Chondrocyte (in vitro differentiated cells): ENCODE data around the gene FSD2. TPM values are rescaled to one million over a fixed set of nuclear protein-coding genes. Genes with fewer than 3 reads are reported as not detected.

Source experiments
- DNase-seq: peaks from one replicate; pipeline ENCODE4 v3.0.0; 2021; ENCODE audit warnings: mixed read lengths, low spot score
- H3K27ac Mint-ChIP-seq: one replicate; pipeline ENCODE4 v1.8.0; 2021; ENCODE audit warnings: mild to moderate bottlenecking, moderate library complexity, mixed read lengths; ENCODE audit not compliant: unreplicated experiment
- H3K27me3 Mint-ChIP-seq: 2 replicates; pipeline ENCODE4 v1.8.0; 2021; ENCODE audit warnings: low read depth, mixed read lengths
- H3K36me3 Mint-ChIP-seq: 2 replicates; pipeline ENCODE4 v1.8.0; 2021; ENCODE audit warnings: low read depth, mixed read lengths
- H3K4me1 Mint-ChIP-seq: 2 replicates; pipeline ENCODE4 v1.8.0; 2021; ENCODE audit warnings: low read depth, mild to moderate bottlenecking, mixed read lengths
- H3K4me3 Mint-ChIP-seq: one replicate; pipeline ENCODE4 v1.8.0; 2021; ENCODE audit warnings: mild to moderate bottlenecking, moderate library complexity, mixed read lengths; ENCODE audit not compliant: unreplicated experiment
- H3K9me3 Mint-ChIP-seq: 2 replicates; pipeline ENCODE4 v1.8.0; 2021; ENCODE audit warnings: low read depth, mixed read lengths
- CTCF ChIP-seq: fragments of 200-600 bp; sonication (generic); IDR thresholded peaks from 2 replicates; pipeline ENCODE4 v1.5.0; 2021; ENCODE audit warnings: antibody characterized with exemption, mild to moderate bottlenecking, moderate library complexity
- long read RNA-seq: library from polyadenylated mRNA; stranded (forward); transcript quantifications from one replicate; pipeline ENCODE4 v2.0.0, GENCODE V29; 2021
- total RNA-seq: library from RNA; stranded (reverse); gene quantifications from 3 replicates; pipeline ENCODE4 v1.2.1, GENCODE V29; 2021

FSD2 gene
- total RNA-seq = not detected in 3 replicates
- long read RNA-seq = 0 reads

GRCh38 chr15:82805994-82806406 is at the start of gene FSD2:
Gene FSD2, minus strand, starts transcription at chr15:82806069. Its CDS starts 18,679 bp downstream, at chr15:82787390.
- no peak for DNase-seq
- Mint-ChIP-seq H3K4me3 (peak within 1 kb of the TSS; percentile 28), H3K9me3 (no peaks in the 10 kb centered on the region), H3K36me3 (peaks cover 2% of the 10 kb centered on the region), H3K4me1 (peaks cover 23% of the 10 kb centered on the region), H3K27ac (peak within 1 kb of the TSS; percentile 89), H3K27me3 (no peaks in the 10 kb centered on the region)
- no peak for TF ChIP-seq CTCF

GRCh38 chr15:82854554-82854953 is 48.7 kb upstream of the FSD2 start:
- no peak overlapping the region for H3K27ac Mint-ChIP-seq
- no peaks in the 10 kb centered on the region for H3K4me1 Mint-ChIP-seq
- H3K9me3 Mint-ChIP-seq = no peaks in the 10 kb centered on the region
- H3K4me3 Mint-ChIP-seq = no peak overlapping the region
- no peaks in the 10 kb centered on the region for H3K27me3 Mint-ChIP-seq
- no peak for DNase-seq
- H3K36me3 Mint-ChIP-seq = peaks cover 3% of the 10 kb centered on the region
- TF ChIP-seq CTCF = no peak

- no peak for DNase-seq
- no peak overlapping the region for H3K4me3 Mint-ChIP-seq
- no peaks in the 10 kb centered on the region for H3K9me3 Mint-ChIP-seq
- H3K27me3 Mint-ChIP-seq = no peaks in the 10 kb centered on the region
- H3K4me1 Mint-ChIP-seq = no peaks in the 10 kb centered on the region
- no peak overlapping the region for H3K27ac Mint-ChIP-seq
- no peaks in the 10 kb centered on the region for H3K36me3 Mint-ChIP-seq
- no peak for TF ChIP-seq CTCF
Observed at GRCh38 chr15:82852941-82853561, 47.2 kb upstream of the FSD2 start.

- no peak overlapping the region for H3K4me3 Mint-ChIP-seq
- TF ChIP-seq CTCF = no peak
- DNase-seq = no peak
- no peak overlapping the region for H3K27ac Mint-ChIP-seq
- H3K4me1 Mint-ChIP-seq = no peaks in the 10 kb centered on the region
- no peaks in the 10 kb centered on the region for H3K9me3 Mint-ChIP-seq
- H3K36me3 Mint-ChIP-seq = no peaks in the 10 kb centered on the region
- H3K27me3 Mint-ChIP-seq = no peaks in the 10 kb centered on the region
Observed at GRCh38 chr15:82851981-82852511, 46.2 kb upstream of the FSD2 start.

- H3K27ac Mint-ChIP-seq = no peak overlapping the region
- no peak for TF ChIP-seq CTCF
- DNase-seq = no peak
- H3K4me1 Mint-ChIP-seq = no peaks in the 10 kb centered on the region
- no peak overlapping the region for H3K4me3 Mint-ChIP-seq
- no peaks in the 10 kb centered on the region for H3K27me3 Mint-ChIP-seq
- H3K9me3 Mint-ChIP-seq = no peaks in the 10 kb centered on the region
- no peaks in the 10 kb centered on the region for H3K36me3 Mint-ChIP-seq
Observed at GRCh38 chr15:82851306-82851850, 45.5 kb upstream of the FSD2 start.
